DND-41 (cell line): Measurements from ENCODE around the gene CFLAR.

ENCODE experiments used
- ATAC-seq: fragments of 200-7000 bp; cut with Tn5 transposase; 3 replicates; pipeline ENCODE4 v1.9.1; 2021; ENCODE audit warnings: low read depth; ENCODE audit not compliant: insufficient read depth
- DNase-seq: peaks from one replicate; pipeline ENCODE4 v3.0.0-alpha.2; 2020
- H2AFZ ChIP-seq: 2 replicates; pipeline ENCODE4 v1.6.0; 2012; ENCODE audit warnings: low read depth, low read length
- H3K27ac ChIP-seq: 2 replicates; pipeline ENCODE4 v1.5.1; 2012; ENCODE audit warnings: low read length, inconsistent platforms
- H3K27me3 ChIP-seq: fragments of 200-600 bp; sonication (generic); 2 replicates; pipeline ENCODE4 v1.6.0; 2012; ENCODE audit warnings: low read length, mild to moderate bottlenecking, inconsistent platforms; ENCODE audit not compliant: insufficient read depth, poor library complexity
- H3K36me3 ChIP-seq: 2 replicates; pipeline ENCODE4 v1.5.1; 2012; ENCODE audit warnings: low read length, inconsistent platforms; ENCODE audit not compliant: insufficient read depth
- H3K4me1 ChIP-seq: 2 replicates; pipeline ENCODE4 v1.5.1; 2012; ENCODE audit warnings: mild to moderate bottlenecking, low read length; ENCODE audit not compliant: insufficient read depth
- H3K4me2 ChIP-seq: 2 replicates; pipeline ENCODE4 v1.6.0; 2012; ENCODE audit warnings: mild to moderate bottlenecking, moderate library complexity, low read length, inconsistent platforms; ENCODE audit not compliant: insufficient read depth
- H3K4me3 ChIP-seq, 2 experiments: fragments of 200-600 bp in 1 of 2; shearing (Covaris generic) in 1 of 2; 2 replicates each; pipeline ENCODE4 v1.5.1; 2012 to 2016; ENCODE audit warnings: inconsistent platforms in 2 of 2, low read length in 2 of 2, mild to moderate bottlenecking in 2 of 2, low read depth in 1 of 2, moderate library complexity in 1 of 2
- H3K79me2 ChIP-seq: 2 replicates; pipeline ENCODE4 v1.6.0; 2012; ENCODE audit warnings: low read length, inconsistent platforms; ENCODE audit not compliant: insufficient read depth
- H3K9ac ChIP-seq: 2 replicates; pipeline ENCODE4 v1.6.0; 2012; ENCODE audit warnings: low read depth, mild to moderate bottlenecking, inconsistent platforms, low read length, moderate library complexity
- H3K9me3 ChIP-seq: 2 replicates; pipeline ENCODE4 v1.5.1; 2012; ENCODE audit warnings: low read length, moderate library complexity, mild to moderate bottlenecking, inconsistent platforms; ENCODE audit not compliant: insufficient read depth, severe bottlenecking
- H4K20me1 ChIP-seq: 2 replicates; pipeline ENCODE4 v1.6.0; 2012; ENCODE audit warnings: low read length; ENCODE audit not compliant: insufficient read depth
- EZH2 ChIP-seq: IDR thresholded peaks from 3 replicates; pipeline ENCODE4 v1.6.1; 2012; ENCODE audit warnings: borderline replicate concordance, low read depth, mild to moderate bottlenecking, moderate library complexity, low read length, inconsistent platforms; ENCODE audit not compliant: severe bottlenecking
- TF ChIP-seq, protein P1 (sequence below): IDR thresholded peaks from 2 replicates; pipeline ENCODE4 v1.5.1; 2012; ENCODE audit warnings: borderline replicate concordance, low read length, moderate library complexity, mild to moderate bottlenecking; ENCODE audit not compliant: poor library complexity, severe bottlenecking; ENCODE audit errors: extremely low read depth

Gene CFLAR

DNA sequence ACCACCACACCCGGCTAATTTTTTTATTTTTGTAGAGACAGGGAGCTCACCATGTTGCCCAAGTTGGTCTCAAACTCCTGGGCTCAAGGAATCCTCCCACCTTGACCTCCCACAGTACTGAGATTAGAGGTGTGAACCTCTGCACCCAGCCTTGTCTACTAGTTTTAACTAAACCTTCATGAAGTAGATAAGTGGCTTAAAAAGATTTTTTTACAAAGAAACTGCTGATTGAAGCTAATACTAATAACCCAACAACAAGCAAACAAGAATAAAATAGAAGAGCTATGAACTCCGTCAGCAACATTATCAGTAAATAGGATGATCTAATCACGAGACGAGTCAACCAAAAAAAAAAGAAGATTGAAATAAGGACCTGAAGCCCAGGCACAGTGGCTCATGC is 25.4 kb upstream of the CFLAR start:
- H3K9me3 ChIP-seq, result no peaks in the 10 kb centered on the region
- H3K9ac ChIP-seq, result no peak overlapping the region
- no peak overlapping the region for H3K27ac ChIP-seq
- TF ChIP-seq, protein P1, sequence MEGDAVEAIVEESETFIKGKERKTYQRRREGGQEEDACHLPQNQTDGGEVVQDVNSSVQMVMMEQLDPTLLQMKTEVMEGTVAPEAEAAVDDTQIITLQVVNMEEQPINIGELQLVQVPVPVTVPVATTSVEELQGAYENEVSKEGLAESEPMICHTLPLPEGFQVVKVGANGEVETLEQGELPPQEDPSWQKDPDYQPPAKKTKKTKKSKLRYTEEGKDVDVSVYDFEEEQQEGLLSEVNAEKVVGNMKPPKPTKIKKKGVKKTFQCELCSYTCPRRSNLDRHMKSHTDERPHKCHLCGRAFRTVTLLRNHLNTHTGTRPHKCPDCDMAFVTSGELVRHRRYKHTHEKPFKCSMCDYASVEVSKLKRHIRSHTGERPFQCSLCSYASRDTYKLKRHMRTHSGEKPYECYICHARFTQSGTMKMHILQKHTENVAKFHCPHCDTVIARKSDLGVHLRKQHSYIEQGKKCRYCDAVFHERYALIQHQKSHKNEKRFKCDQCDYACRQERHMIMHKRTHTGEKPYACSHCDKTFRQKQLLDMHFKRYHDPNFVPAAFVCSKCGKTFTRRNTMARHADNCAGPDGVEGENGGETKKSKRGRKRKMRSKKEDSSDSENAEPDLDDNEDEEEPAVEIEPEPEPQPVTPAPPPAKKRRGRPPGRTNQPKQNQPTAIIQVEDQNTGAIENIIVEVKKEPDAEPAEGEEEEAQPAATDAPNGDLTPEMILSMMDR, result no peak
- no peak for TF ChIP-seq EZH2
- peaks cover 23% of the 10 kb centered on the region; the same call in 1 of the 2 replicates for H3K36me3 ChIP-seq
- no peak overlapping the region for H3K4me2 ChIP-seq
- no peak for ATAC-seq
- H3K79me2 ChIP-seq, result no peaks in the 10 kb centered on the region
- H2AFZ ChIP-seq, result no peak overlapping the region
- no peaks in the 10 kb centered on the region for H3K4me1 ChIP-seq
- H3K27me3 ChIP-seq, result no peaks in the 10 kb centered on the region
- DNase-seq, result no peak
- no peaks in the 10 kb centered on the region for H4K20me1 ChIP-seq
- H3K4me3 ChIP-seq, result no peak overlapping the region

DNA sequence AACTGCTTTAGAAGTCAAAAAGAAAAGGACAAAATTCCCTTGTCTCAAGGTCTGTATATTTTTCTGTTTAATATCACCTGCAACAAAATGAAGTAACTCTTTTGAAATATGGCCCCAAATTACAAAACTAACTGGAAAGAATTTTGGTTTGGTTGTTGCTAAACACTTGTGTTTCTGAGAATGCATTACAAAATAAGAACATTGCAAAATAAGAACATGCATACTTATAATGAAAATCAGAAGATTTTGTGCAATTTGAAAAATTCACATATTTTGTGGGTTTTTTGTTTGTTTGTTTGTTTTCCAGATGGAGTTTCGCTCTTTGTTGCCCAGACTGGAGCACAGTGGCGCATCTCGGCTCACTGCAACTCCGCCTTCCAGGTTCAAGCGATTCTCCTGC is 22.4 kb upstream of the CFLAR start:
- no peaks in the 10 kb centered on the region for H3K4me1 ChIP-seq
- no peaks in the 10 kb centered on the region for H4K20me1 ChIP-seq
- no peak overlapping the region for H3K4me3 ChIP-seq
- no peaks in the 10 kb centered on the region for H3K79me2 ChIP-seq
- H3K36me3 ChIP-seq, result peaks cover 4% of the 10 kb centered on the region; the same call in 1 of the 2 replicates
- no peak overlapping the region for H2AFZ ChIP-seq
- ATAC-seq (no peak), DNase-seq (no peak)
- no peaks in the 10 kb centered on the region for H3K27me3 ChIP-seq
- H3K27ac ChIP-seq, result no peak overlapping the region
- TF ChIP-seq, protein P1, result no peak
- no peak for TF ChIP-seq EZH2
- no peak overlapping the region for H3K4me2 ChIP-seq
- H3K9me3 ChIP-seq, result no peaks in the 10 kb centered on the region
- H3K9ac ChIP-seq, result no peak overlapping the region

DNA sequence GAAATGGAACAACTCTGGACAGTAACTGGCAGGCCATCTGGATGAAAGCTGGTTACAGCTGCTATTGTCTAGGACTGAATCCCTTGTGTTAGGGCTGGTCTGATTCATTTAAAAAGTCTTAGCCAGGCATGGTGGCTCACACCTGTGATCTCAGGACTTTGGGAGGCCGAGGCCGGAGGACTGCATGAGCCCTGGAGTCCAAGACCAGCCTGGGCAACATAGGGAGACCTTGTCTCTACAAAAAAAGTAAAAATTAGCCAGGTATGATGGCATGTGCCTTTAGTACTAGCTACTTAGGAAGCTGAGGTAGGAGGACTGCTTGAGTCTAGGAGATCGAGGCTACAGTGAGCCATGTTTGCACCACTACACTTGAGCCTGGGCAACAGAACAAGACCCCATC is 15.5 kb upstream of the CFLAR start:
- no peaks in the 10 kb centered on the region for H3K9me3 ChIP-seq
- DNase-seq, result no peak
- no peak overlapping the region for H3K4me2 ChIP-seq
- H3K9ac ChIP-seq, result no peak overlapping the region
- TF ChIP-seq, protein P1, result no peak
- TF ChIP-seq EZH2, result no peak
- no peak overlapping the region for H2AFZ ChIP-seq
- no peaks in the 10 kb centered on the region for H3K4me1 ChIP-seq
- no peak overlapping the region for H3K4me3 ChIP-seq
- ATAC-seq, result no peak
- H4K20me1 ChIP-seq, result no peaks in the 10 kb centered on the region
- no peaks in the 10 kb centered on the region for H3K27me3 ChIP-seq
- no peak overlapping the region for H3K27ac ChIP-seq
- H3K79me2 ChIP-seq, result no peaks in the 10 kb centered on the region
- H3K36me3 ChIP-seq, result no peaks in the 10 kb centered on the region

DNA sequence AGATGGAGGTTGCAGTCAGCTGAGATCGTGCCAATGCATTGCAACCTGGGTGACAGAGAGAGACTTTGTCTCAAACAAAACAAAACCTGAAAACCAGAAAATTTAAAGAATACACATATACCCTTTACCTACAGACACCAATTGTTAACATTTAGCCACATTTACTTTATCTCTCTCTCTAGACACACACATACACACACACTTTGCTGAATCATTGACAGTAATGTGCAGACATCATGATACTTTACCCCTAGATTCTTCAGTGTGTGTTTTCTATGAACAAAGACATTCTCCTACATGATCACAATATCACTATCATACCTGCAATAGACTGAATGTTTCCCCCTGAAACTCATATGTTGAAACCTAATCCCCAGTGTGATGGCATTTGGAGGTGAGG is 10.2 kb upstream of the CFLAR start:
- H4K20me1 ChIP-seq, result no peaks in the 10 kb centered on the region
- DNase-seq, result no peak
- no peak overlapping the region for H3K27ac ChIP-seq
- no peak overlapping the region for H3K9ac ChIP-seq
- no peak overlapping the region for H3K4me2 ChIP-seq
- H3K4me1 ChIP-seq, result no peaks in the 10 kb centered on the region
- no peaks in the 10 kb centered on the region for H3K9me3 ChIP-seq
- H3K27me3 ChIP-seq, result no peaks in the 10 kb centered on the region
- no peak overlapping the region for H2AFZ ChIP-seq
- H3K36me3 ChIP-seq, result no peaks in the 10 kb centered on the region
- H3K79me2 ChIP-seq, result no peaks in the 10 kb centered on the region
- ATAC-seq, result no peak
- no peak overlapping the region for H3K4me3 ChIP-seq
- no peak for TF ChIP-seq EZH2
- TF ChIP-seq, protein P1, result no peak
